A549 (cell line): Measurements from ENCODE around the gene TUBGCP2. TPM values are rescaled to one million over a fixed set of nuclear protein-coding genes. Genes with fewer than 3 reads are reported as not detected.

Experiments used
- ATAC-seq, 2 experiments: fragments of 200-7000 bp in 1 of 2; fragments of >200 bp in 1 of 2; cut with Nextera tagmentation in 1 of 2; cut with Tn5 transposase in 1 of 2; 3 replicates each; pipeline versions ENCODE4 v1.8.0 to v1.9.1; 2018 to 2020; ENCODE audit warnings: mild to moderate bottlenecking in 1 of 2, moderate library complexity in 1 of 2
- CTCF ChIA-PET: fragments of 300-600 bp; sonication (Branson Sonifier 250); formaldehyde crosslinking; extraction: SDS; loops from one replicate; lab custom pipeline; 2021; ENCODE audit warnings: antibody characterized with exemption, inconsistent platforms; lab: Yijun Ruan, JAX
- POLR2A ChIA-PET: fragments of 350-600 bp; formaldehyde crosslinking; extraction: SDS; loops from one replicate; lab custom pipeline; 2021; ENCODE audit warnings: antibody characterized with exemption, inconsistent platforms; lab: Yijun Ruan, JAX
- DNase-seq, 2 experiments: peaks; one replicate each; pipeline versions ENCODE4 v3.0.0 to v3.0.0-alpha.2; 2011 to 2016; ENCODE audit warnings: low read depth in 1 of 2, low spot score in 1 of 2
- FAIRE-seq: peaks from 2 replicates; lab custom pipeline; 2011; peaks lifted over from hg19 to GRCh38; lab: Jason Lieb, UNC
- H3K27ac ChIP-seq, 2 experiments: fragments of >200 bp; sonication (Bioruptor Twin); formaldehyde crosslinking; 3 replicates each; pipeline ENCODE4 v1.5.1; 2016 to 2017
- H3K4me1 ChIP-seq: fragments of >200 bp; sonication (Bioruptor Twin); formaldehyde crosslinking; 3 replicates; pipeline ENCODE4 v1.6.1; 2016
- H3K4me2 ChIP-seq: fragments of >200 bp; sonication (Bioruptor Twin); formaldehyde crosslinking; 3 replicates; pipeline ENCODE4 v1.6.1; 2016
- H3K4me3 ChIP-seq: fragments of >200 bp; sonication (Bioruptor Twin); formaldehyde crosslinking; 3 replicates; pipeline ENCODE4 v1.5.1; 2016
- H3K9me3 ChIP-seq: fragments of >200 bp; sonication (Bioruptor Twin); formaldehyde crosslinking; 3 replicates; pipeline ENCODE4 v1.6.1; 2016
- BHLHE40 ChIP-seq: IDR thresholded peaks from 2 replicates; pipeline ENCODE4 v1.6.1; 2012; ENCODE audit warnings: low read depth, low read length, inconsistent platforms
- CBX2 ChIP-seq: fragments of 200-600 bp; sonication (generic); IDR thresholded peaks from 2 replicates; pipeline ENCODE4 v1.6.1; 2016; ENCODE audit warnings: low read depth, mild to moderate bottlenecking, borderline replicate concordance
- CBX8 ChIP-seq: fragments of 200-600 bp; sonication (generic); IDR thresholded peaks from 2 replicates; pipeline ENCODE4 v1.6.1; 2016
- CHD2 ChIP-seq: fragments of 150-350 bp; IDR thresholded peaks from 2 replicates; pipeline ENCODE4 v1.6.1; 2014; ENCODE audit warnings: low read length; ENCODE audit not compliant: partially characterized antibody
- CHD4 ChIP-seq: fragments of 200-600 bp; sonication (generic); IDR thresholded peaks from 2 replicates; pipeline ENCODE4 v1.6.1; 2016; ENCODE audit warnings: antibody characterized with exemption, mild to moderate bottlenecking, borderline replicate concordance
- EHF ChIP-seq: fragments of 250-450 bp; sonication (Bioruptor Pico); IDR thresholded peaks from 2 replicates; pipeline ENCODE4 v1.5.0; 2020; ENCODE audit warnings: mild to moderate bottlenecking
- ESRRA ChIP-seq: fragments of 150-350 bp; IDR thresholded peaks from 2 replicates; pipeline ENCODE4 v1.6.1; 2014; ENCODE audit warnings: mild to moderate bottlenecking, low read length, borderline replicate concordance
- FOSB ChIP-seq: fragments of 250-450 bp; sonication (Bioruptor Pico); IDR thresholded peaks from 2 replicates; pipeline ENCODE4 v1.5.0; 2020; ENCODE audit warnings: mild to moderate bottlenecking, moderate library complexity
- HEYL ChIP-seq: fragments of 250-450 bp; sonication (Bioruptor Pico); IDR thresholded peaks from 2 replicates; pipeline ENCODE4 v1.8.0; 2021; ENCODE audit warnings: mild to moderate bottlenecking, moderate library complexity
- MYC ChIP-seq: IDR thresholded peaks from 2 replicates; pipeline ENCODE4 v1.6.1; 2012; ENCODE audit warnings: mild to moderate bottlenecking, inconsistent platforms, low read length, improper control_type of control experiment, borderline replicate concordance
- POLR2A ChIP-seq: IDR thresholded peaks from 2 replicates; pipeline ENCODE4 v1.6.1; 2012; ENCODE audit warnings: mild to moderate bottlenecking, low read length
- RARB ChIP-seq: fragments of 250-450 bp; sonication (Bioruptor Pico); IDR thresholded peaks from 2 replicates; pipeline ENCODE4 v1.8.0; 2021; ENCODE audit warnings: mild to moderate bottlenecking, moderate library complexity
- RCOR1 ChIP-seq: fragments of 150-350 bp; IDR thresholded peaks from 2 replicates; pipeline ENCODE4 v1.6.1; 2014; ENCODE audit warnings: antibody characterized with exemption, low read length, low read depth
- RFX5 ChIP-seq: fragments of 450-650 bp; IDR thresholded peaks from 2 replicates; pipeline ENCODE4 v1.7.1; 2014; ENCODE audit warnings: antibody characterized with exemption, mild to moderate bottlenecking, moderate library complexity
- RNF2 ChIP-seq: fragments of 200-600 bp; sonication (generic); IDR thresholded peaks from 2 replicates; pipeline ENCODE4 v1.6.1; 2016; ENCODE audit warnings: low read depth, mild to moderate bottlenecking, antibody characterized with exemption, moderate library complexity, borderline replicate concordance
- SMC3 ChIP-seq: fragments of >200 bp; sonication (Bioruptor Twin); formaldehyde crosslinking; IDR thresholded peaks from 3 replicates; pipeline ENCODE4 v1.6.1; 2018; ENCODE audit warnings: inconsistent platforms
- ZNF302 ChIP-seq: fragments of 250-450 bp; sonication (Bioruptor Pico); IDR thresholded peaks from 2 replicates; pipeline ENCODE4 v1.9.0; 2021; ENCODE audit warnings: inconsistent platforms, mild to moderate bottlenecking, moderate library complexity
- WGBS: methylation state at CpG from one replicate; pipeline ENCODE4 v1.1.6; 2017; ENCODE audit errors: missing lambda C conversion rate; 5-methylcytosine and 5-hydroxymethylcytosine counted together
- polyA plus RNA-seq, 4 experiments: library from polyadenylated mRNA; depleted of rRNA in 3 of 4; stranded (reverse); fragments of >200 nt; fragmentation: RNase III in 1 of 4; extraction: RNeasy Plus Mini Kit Qiagen cat#74134 plus additional on column Dnase treatment in 1 of 4; gene quantifications; 2 replicates in 3 of 4; 3 replicates in 1 of 4; pipeline ENCODE4 v1.2.3, GENCODE V29; 2011 to 2017
- TF ChIP-seq, protein P1 (sequence below): fragments of 450-650 bp; IDR thresholded peaks from 2 replicates; pipeline ENCODE4 v1.6.1; 2014; ENCODE audit warnings: antibody characterized with exemption
- TF ChIP-seq, protein P2 (sequence below): fragments of >200 bp; sonication (Bioruptor Twin); formaldehyde crosslinking; IDR thresholded peaks from 2 replicates; pipeline ENCODE4 v1.6.1; 2016
- TF ChIP-seq, protein P3 (sequence below): fragments of 250-450 bp; sonication (Bioruptor Pico); IDR thresholded peaks from 2 replicates; pipeline ENCODE4 v1.5.0; 2021; ENCODE audit warnings: mild to moderate bottlenecking, moderate library complexity, borderline replicate concordance
- TF ChIP-seq, protein P4 (sequence below): fragments of >200 bp; sonication (Bioruptor Twin); formaldehyde crosslinking; IDR thresholded peaks from 3 replicates; pipeline ENCODE4 v1.5.1; 2016
- TF ChIP-seq, protein P5 (sequence below): IDR thresholded peaks from 2 replicates; pipeline ENCODE4 v1.6.1; 2012

TUBGCP2 gene
- polyA plus RNA-seq, 2 of the 4 experiments (the other 2 are of a cell fraction) = 33.6 to 44.5 TPM

DNA sequence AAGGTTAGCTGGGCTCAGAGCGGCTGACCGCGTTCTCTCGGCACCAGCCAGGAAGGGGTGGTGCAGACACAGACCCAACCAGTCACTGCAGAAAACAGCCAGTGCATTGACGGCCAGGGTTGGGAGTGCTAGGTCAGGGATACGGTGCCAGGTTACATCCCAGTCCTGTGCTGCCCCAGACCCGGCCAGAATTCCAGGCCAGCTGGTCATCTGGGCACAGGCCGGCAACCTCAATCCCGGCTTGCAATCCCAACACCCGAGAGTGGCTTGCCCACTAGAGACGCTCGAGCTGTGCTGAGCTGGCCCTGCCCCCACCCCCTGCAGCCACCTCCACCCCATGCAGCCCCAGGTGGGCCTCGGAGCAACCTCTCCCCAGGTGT, 42.3 kb upstream of the TUBGCP2 start:
- CTCF ChIA-PET = interaction anchor here (1.0 to 1.5 kb wide), 5 partner anchors 14 to 43 kb away, joined by 3 to 8 read pairs (median 3); no protein-coding TSS in a partner anchor
- TF ChIP-seq, protein P1, sequence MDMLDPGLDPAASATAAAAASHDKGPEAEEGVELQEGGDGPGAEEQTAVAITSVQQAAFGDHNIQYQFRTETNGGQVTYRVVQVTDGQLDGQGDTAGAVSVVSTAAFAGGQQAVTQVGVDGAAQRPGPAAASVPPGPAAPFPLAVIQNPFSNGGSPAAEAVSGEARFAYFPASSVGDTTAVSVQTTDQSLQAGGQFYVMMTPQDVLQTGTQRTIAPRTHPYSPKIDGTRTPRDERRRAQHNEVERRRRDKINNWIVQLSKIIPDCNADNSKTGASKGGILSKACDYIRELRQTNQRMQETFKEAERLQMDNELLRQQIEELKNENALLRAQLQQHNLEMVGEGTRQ = no peak
- TF ChIP-seq FOSB (no peak), RARB (no peak), CHD4 (no peak), RNF2 (no peak), RCOR1 (no peak), HEYL (no peak), CBX2 (no peak), SMC3 (no peak), CBX8 (no peak), EHF (CRISPR knock-in tag) (no peak), ZNF302 (CRISPR knock-in tag) (no peak), BHLHE40 (no peak), POLR2A (no peak), CHD2 (no peak), MYC (no peak), RFX5 (no peak)
- TF ChIP-seq, protein P2, sequence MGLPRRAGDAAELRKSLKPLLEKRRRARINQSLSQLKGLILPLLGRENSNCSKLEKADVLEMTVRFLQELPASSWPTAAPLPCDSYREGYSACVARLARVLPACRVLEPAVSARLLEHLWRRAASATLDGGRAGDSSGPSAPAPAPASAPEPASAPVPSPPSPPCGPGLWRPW = no peak
- TF ChIP-seq, protein P3, sequence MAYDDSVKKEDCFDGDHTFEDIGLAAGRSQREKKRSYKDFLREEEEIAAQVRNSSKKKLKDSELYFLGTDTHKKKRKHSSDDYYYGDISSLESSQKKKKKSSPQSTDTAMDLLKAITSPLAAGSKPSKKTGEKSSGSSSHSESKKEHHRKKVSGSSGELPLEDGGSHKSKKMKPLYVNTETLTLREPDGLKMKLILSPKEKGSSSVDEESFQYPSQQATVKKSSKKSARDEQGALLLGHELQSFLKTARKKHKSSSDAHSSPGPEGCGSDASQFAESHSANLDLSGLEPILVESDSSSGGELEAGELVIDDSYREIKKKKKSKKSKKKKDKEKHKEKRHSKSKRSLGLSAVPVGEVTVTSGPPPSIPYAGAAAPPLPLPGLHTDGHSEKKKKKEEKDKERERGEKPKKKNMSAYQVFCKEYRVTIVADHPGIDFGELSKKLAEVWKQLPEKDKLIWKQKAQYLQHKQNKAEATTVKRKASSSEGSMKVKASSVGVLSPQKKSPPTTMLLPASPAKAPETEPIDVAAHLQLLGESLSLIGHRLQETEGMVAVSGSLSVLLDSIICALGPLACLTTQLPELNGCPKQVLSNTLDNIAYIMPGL (CRISPR knock-in tag) = no peak
- TF ChIP-seq, protein P4, sequence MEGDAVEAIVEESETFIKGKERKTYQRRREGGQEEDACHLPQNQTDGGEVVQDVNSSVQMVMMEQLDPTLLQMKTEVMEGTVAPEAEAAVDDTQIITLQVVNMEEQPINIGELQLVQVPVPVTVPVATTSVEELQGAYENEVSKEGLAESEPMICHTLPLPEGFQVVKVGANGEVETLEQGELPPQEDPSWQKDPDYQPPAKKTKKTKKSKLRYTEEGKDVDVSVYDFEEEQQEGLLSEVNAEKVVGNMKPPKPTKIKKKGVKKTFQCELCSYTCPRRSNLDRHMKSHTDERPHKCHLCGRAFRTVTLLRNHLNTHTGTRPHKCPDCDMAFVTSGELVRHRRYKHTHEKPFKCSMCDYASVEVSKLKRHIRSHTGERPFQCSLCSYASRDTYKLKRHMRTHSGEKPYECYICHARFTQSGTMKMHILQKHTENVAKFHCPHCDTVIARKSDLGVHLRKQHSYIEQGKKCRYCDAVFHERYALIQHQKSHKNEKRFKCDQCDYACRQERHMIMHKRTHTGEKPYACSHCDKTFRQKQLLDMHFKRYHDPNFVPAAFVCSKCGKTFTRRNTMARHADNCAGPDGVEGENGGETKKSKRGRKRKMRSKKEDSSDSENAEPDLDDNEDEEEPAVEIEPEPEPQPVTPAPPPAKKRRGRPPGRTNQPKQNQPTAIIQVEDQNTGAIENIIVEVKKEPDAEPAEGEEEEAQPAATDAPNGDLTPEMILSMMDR = no peak
- TF ChIP-seq, all 56 proteins: peak for 0
- WGBS = 58% methylated on average over 9 of the region's 13 CpGs
- no peak overlapping the region for H3K4me3 ChIP-seq
- H3K4me1 ChIP-seq = peaks cover 3% of the 10 kb centered on the region; the same call in 1 of the 3 replicates
- ATAC-seq (peak in 1 of 2 experiments; percentile 9; a peak in 3 of 6 replicates), FAIRE-seq (no peak), DNase-seq (no peak)
- no peak overlapping the region for H3K27ac ChIP-seq
- no peak overlapping the region for H3K4me2 ChIP-seq
- no peaks in the 10 kb centered on the region for H3K9me3 ChIP-seq
- POLR2A ChIA-PET = no interaction called here

DNA sequence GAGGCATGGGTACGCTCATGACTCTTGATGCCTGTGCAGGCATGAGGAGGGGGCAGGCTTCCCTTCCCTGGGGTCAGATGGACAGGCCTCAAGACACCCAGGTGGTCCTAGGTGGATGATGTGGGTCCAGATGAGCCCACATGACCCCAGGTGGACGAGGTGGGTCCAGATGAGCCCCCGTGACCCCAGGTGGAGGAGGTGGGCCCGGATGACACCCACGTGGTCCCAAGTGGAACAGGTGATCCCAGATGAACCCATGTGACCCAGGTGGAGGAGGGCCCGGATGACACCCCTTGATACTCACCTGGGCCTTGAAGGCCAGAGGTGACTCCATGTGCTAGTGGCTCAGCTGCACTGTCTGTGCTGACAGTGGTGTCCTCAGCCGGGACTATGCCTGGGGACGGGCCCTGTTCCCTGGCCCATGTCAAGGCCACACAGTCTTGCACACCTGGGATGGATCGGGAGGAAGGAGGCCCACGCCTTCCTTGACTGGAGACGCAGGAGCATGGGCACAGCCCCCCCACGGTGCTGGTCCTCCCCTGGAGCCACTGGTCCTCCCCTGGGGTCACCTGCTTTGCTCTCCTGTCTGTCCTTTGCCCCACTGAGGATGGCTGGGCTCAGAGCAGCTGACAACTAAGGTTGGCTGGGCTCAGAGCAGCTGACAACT, 41.7 kb upstream of the TUBGCP2 start:
- 89% methylated on average over 7 of the region's 12 CpGs for WGBS
- no peak overlapping the region for H3K4me3 ChIP-seq
- no peak for DNase-seq
- TF ChIP-seq, protein P5, sequence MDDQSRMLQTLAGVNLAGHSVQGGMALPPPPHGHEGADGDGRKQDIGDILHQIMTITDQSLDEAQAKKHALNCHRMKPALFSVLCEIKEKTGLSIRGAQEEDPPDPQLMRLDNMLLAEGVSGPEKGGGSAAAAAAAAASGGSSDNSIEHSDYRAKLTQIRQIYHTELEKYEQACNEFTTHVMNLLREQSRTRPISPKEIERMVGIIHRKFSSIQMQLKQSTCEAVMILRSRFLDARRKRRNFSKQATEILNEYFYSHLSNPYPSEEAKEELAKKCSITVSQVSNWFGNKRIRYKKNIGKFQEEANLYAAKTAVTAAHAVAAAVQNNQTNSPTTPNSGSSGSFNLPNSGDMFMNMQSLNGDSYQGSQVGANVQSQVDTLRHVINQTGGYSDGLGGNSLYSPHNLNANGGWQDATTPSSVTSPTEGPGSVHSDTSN = 0 out of 2 replicates have a peak, but pooled peaks have one; percentile 27
- no peak for TF ChIP-seq ESRRA
- TF ChIP-seq, all 56 proteins: peak for 1
- Histone ChIP-seq H3K4me2 (no peak overlapping the region), H3K9me3 (no peaks in the 10 kb centered on the region), H3K27ac (no peak overlapping the region), H3K4me1 (peaks cover 3% of the 10 kb centered on the region; the same call in 1 of the 3 replicates)
- FAIRE-seq (no peak), ATAC-seq (no peak)
- ChIA-PET POLR2A (no interaction called here), CTCF (interaction anchor here (1.0 to 1.5 kb wide), 4 partner anchors 14 to 42 kb away, joined by 3 to 8 read pairs (median 4); no protein-coding TSS in a partner anchor)
